ENCODE results near the gene METTL8.

- no peak for TF ChIP-seq CTCF (IDR thresholded peaks at IDR 0.05; ENCODE audit: low read length)
- no peak for TF ChIP-seq EZH2phosphoT487 (IDR thresholded peaks at IDR 0.05; ENCODE audit: low read length)
- no peak for TF ChIP-seq EZH2 (optimal IDR thresholded peaks at IDR 0.05; ENCODE audit: low read depth, low read length)
Observed at GRCh38 chr2:171293661-171294060, 140.1 kb downstream of the METTL8 start.

All from MM.1S (cell line).